Ammon's horn (tissue), 1 donor: Measurements from ENCODE around the gene FOXP2.
"Not testable (repeated sequence)": the region's sequence is repeated elsewhere in the genome, so short reads cannot be mapped to it uniquely, and the experiment has no call there.

Experiments
- DNase-seq: peaks from one replicate; pipeline ENCODE4 v3.0.0-alpha.2; 2016; ENCODE audit warnings: low spot score

Gene FOXP2

GRCh38 chr7:114504586-114504985 lies 90.0 kb downstream of the FOXP2 start:
- no peak for DNase-seq

- DNase-seq: no peak
Measured at GRCh38 chr7:114507381-114507780, 92.8 kb downstream of the FOXP2 start.

- DNase-seq: peak; percentile 6
Measured at GRCh38 chr7:114508086-114508485, 93.5 kb downstream of the FOXP2 start.

- DNase-seq: not testable (repeated sequence)
Measured at GRCh38 chr7:114510824-114511223, 96.2 kb downstream of the FOXP2 start.

GRCh38 chr7:114519240-114519639 lies 104.6 kb downstream of the FOXP2 start:
- no peak for DNase-seq

- DNase-seq: no peak
Measured at GRCh38 chr7:114522081-114522480, 107.5 kb downstream of the FOXP2 start.

GRCh38 chr7:114527589-114527988 lies 113.0 kb downstream of the FOXP2 start:
- DNase-seq: no peak

- DNase-seq: no peak
Measured at GRCh38 chr7:114530057-114530611, 115.5 kb downstream of the FOXP2 start.

- no peak for DNase-seq
Measured at GRCh38 chr7:114531326-114531725, 116.7 kb downstream of the FOXP2 start.

- peak; percentile 12 for DNase-seq
Measured at GRCh38 chr7:114533131-114533530, 118.5 kb downstream of the FOXP2 start.

GRCh38 chr7:114534953-114535352 lies 120.3 kb downstream of the FOXP2 start:
- no peak for DNase-seq

- DNase-seq: no peak
Measured at GRCh38 chr7:114539575-114539974, 125.0 kb downstream of the FOXP2 start.

- DNase-seq: no peak
Measured at GRCh38 chr7:114540291-114540690, 125.7 kb downstream of the FOXP2 start.

- not testable (repeated sequence) for DNase-seq
Measured at GRCh38 chr7:114547346-114547745, 132.7 kb downstream of the FOXP2 start.

- DNase-seq: no peak
Measured at GRCh38 chr7:114548081-114548980, 133.7 kb downstream of the FOXP2 start.

GRCh38 chr7:114554781-114555537 lies 140.3 kb downstream of the FOXP2 start:
- DNase-seq: no peak

- no peak for DNase-seq
Measured at GRCh38 chr7:114567416-114567815, 152.8 kb downstream of the FOXP2 start.

GRCh38 chr7:114569220-114569619 lies 154.6 kb downstream of the FOXP2 start:
- no peak for DNase-seq

GRCh38 chr7:114574384-114574783 lies 159.8 kb downstream of the FOXP2 start:
- no peak for DNase-seq

- DNase-seq: no peak
Measured at GRCh38 chr7:114575098-114575497, 160.5 kb downstream of the FOXP2 start.

- not testable (repeated sequence) for DNase-seq
Measured at GRCh38 chr7:114580963-114581362, 166.3 kb downstream of the FOXP2 start.

GRCh38 chr7:114588506-114588905 lies 173.9 kb downstream of the FOXP2 start:
- DNase-seq: no peak

- no peak for DNase-seq
Measured at GRCh38 chr7:114589436-114589835, 174.8 kb downstream of the FOXP2 start.
